Panc1 (cell line): ENCODE data around the gene SLC12A7.

Experiments used
- POLR2AphosphoS5 ChIP-seq: IDR thresholded peaks from 2 replicates; pipeline ENCODE4 v1.6.1; 2012; ENCODE audit warnings: mild to moderate bottlenecking, low read depth, low read length, moderate library complexity
- REST ChIP-seq, 2 experiments: IDR thresholded peaks; 2 replicates each; pipeline ENCODE4 v1.6.1; 2011 to 2012; ENCODE audit warnings: low read depth in 2 of 2, control low read depth in 1 of 2, low read length in 1 of 2, mild to moderate bottlenecking in 1 of 2, moderate library complexity in 1 of 2; ENCODE audit not compliant: insufficient read depth in 1 of 2
- TCF7L2 ChIP-seq: IDR thresholded peaks from 2 replicates; pipeline ENCODE4 v1.6.1; 2011; ENCODE audit warnings: mild to moderate bottlenecking, low read depth, low read length, inconsistent platforms
- TF ChIP-seq, protein P1 (sequence below): fragments of 450-650 bp; IDR thresholded peaks from 2 replicates; pipeline ENCODE4 v1.5.1; 2017; ENCODE audit warnings: mild to moderate bottlenecking

GRCh38 chr5:1110307-1111240 is 1.3 kb downstream of the SLC12A7 start:
- TF ChIP-seq, protein P1, sequence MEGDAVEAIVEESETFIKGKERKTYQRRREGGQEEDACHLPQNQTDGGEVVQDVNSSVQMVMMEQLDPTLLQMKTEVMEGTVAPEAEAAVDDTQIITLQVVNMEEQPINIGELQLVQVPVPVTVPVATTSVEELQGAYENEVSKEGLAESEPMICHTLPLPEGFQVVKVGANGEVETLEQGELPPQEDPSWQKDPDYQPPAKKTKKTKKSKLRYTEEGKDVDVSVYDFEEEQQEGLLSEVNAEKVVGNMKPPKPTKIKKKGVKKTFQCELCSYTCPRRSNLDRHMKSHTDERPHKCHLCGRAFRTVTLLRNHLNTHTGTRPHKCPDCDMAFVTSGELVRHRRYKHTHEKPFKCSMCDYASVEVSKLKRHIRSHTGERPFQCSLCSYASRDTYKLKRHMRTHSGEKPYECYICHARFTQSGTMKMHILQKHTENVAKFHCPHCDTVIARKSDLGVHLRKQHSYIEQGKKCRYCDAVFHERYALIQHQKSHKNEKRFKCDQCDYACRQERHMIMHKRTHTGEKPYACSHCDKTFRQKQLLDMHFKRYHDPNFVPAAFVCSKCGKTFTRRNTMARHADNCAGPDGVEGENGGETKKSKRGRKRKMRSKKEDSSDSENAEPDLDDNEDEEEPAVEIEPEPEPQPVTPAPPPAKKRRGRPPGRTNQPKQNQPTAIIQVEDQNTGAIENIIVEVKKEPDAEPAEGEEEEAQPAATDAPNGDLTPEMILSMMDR, result no peak
- no peak for TF ChIP-seq POLR2AphosphoS5
- no peak for TF ChIP-seq TCF7L2
- TF ChIP-seq REST (IDR thresholded peaks at IDR 0.05; ENCODE audit: insufficient read depth in 1 of 2, low read depth in 2 of 2, low read length in 1 of 2), result no peak
